Fibroblast of lung (primary cell): ENCODE results near the gene NT5C1B. TPM values are rescaled to one million over a fixed set of nuclear protein-coding genes. Genes with fewer than 3 reads are reported as not detected.

ENCODE experiments used
- DNase-seq, 2 donors: peaks; one replicate each; pipeline versions ENCODE4 v3.0.0 to v3.0.0-alpha.2; 2010; ENCODE audit warnings: low read depth in 2 of 2
- H2AFZ ChIP-seq: 2 replicates; pipeline ENCODE4 v1.5.1; 2012; ENCODE audit warnings: low read length, control low read depth, inconsistent platforms
- H3K27ac ChIP-seq: 2 replicates; pipeline ENCODE4 v1.5.1; 2011; ENCODE audit warnings: low read length, control low read depth; ENCODE audit not compliant: insufficient read depth
- H3K27me3 ChIP-seq: 2 replicates; pipeline ENCODE4 v1.5.1; 2011; ENCODE audit warnings: mild to moderate bottlenecking, low read length; ENCODE audit not compliant: control insufficient read depth, insufficient read depth
- H3K36me3 ChIP-seq: 2 replicates; pipeline ENCODE4 v1.5.1; 2011; ENCODE audit warnings: low read length; ENCODE audit not compliant: control insufficient read depth, insufficient read depth
- H3K4me1 ChIP-seq: 2 replicates; pipeline ENCODE4 v1.5.1; 2011; ENCODE audit warnings: low read length; ENCODE audit not compliant: control insufficient read depth, insufficient read depth; ENCODE audit errors: extremely low read depth
- H3K4me2 ChIP-seq: 2 replicates; pipeline ENCODE4 v1.5.1; 2011; ENCODE audit warnings: low read length, control low read depth; ENCODE audit not compliant: insufficient read depth; ENCODE audit errors: extremely low read depth
- H3K4me3 ChIP-seq, 4 experiments: fragments of 200-600 bp in 1 of 4; sonication (generic) in 1 of 4; replicated peaks in 1 of 4; 2 replicates each; pipeline ENCODE4 v1.5.1; 2011 to 2016; ENCODE audit warnings: low read length in 4 of 4, low read depth in 3 of 4, mild to moderate bottlenecking in 3 of 4, control low read depth in 2 of 4, inconsistent platforms in 1 of 4, mixed read lengths in 1 of 4; ENCODE audit not compliant: insufficient read depth in 1 of 4; ENCODE audit errors: control extremely low read depth in 1 of 4
- H3K79me2 ChIP-seq: 2 replicates; pipeline ENCODE4 v1.5.1; 2012; ENCODE audit warnings: mild to moderate bottlenecking, low read length, inconsistent platforms; ENCODE audit not compliant: control insufficient read depth, insufficient read depth
- H3K9ac ChIP-seq: 2 replicates; pipeline ENCODE4 v1.5.1; 2011; ENCODE audit warnings: mild to moderate bottlenecking, low read length, control low read depth; ENCODE audit not compliant: insufficient read depth
- H3K9me3 ChIP-seq: 2 replicates; pipeline ENCODE4 v1.5.1; 2012; ENCODE audit warnings: low read depth, low read length; ENCODE audit not compliant: control insufficient read depth, insufficient read depth
- H4K20me1 ChIP-seq: 2 replicates; pipeline ENCODE4 v1.5.1; 2011; ENCODE audit warnings: low read length; ENCODE audit not compliant: control insufficient read depth, insufficient read depth; ENCODE audit errors: extremely low read depth
- CTCF ChIP-seq, 2 donors: IDR thresholded peaks in 1 of 2; conservative IDR thresholded peaks in 1 of 2; 1 replicate in 1 of 2; 2 replicates in 1 of 2; pipeline ENCODE4 v1.5.1; 2011 to 2012; ENCODE audit warnings: low read length in 2 of 2, control low read depth in 1 of 2, inconsistent platforms in 1 of 2, low read depth in 1 of 2, mild to moderate bottlenecking in 1 of 2
- EZH2 ChIP-seq: IDR thresholded peaks from 2 replicates; pipeline ENCODE4 v1.5.1; 2012; ENCODE audit warnings: low read length, control low read depth, mild to moderate bottlenecking; ENCODE audit errors: missing control alignments
- polyA plus RNA-seq, 2 donors: library from polyadenylated mRNA; depleted of rRNA in 1 of 2; stranded (reverse) in 1 of 2; unstranded in 1 of 2; fragments of >200 nt; gene quantifications; 2 replicates each; pipeline ENCODE4 v1.2.1, GENCODE V29; 2011 to 2012; ENCODE audit warnings: missing spikeins in 1 of 2
- total RNA-seq: library from RNA; depleted of rRNA; stranded (reverse); fragments of >200 nt; gene quantifications from 2 replicates; pipeline ENCODE4 v1.2.1, GENCODE V29; 2014

The NT5C1B gene
- total and polyA plus RNA-seq, 2 donors (not counting 1 experiment from before 2014, with no cell fraction given), result not detected

DNA sequence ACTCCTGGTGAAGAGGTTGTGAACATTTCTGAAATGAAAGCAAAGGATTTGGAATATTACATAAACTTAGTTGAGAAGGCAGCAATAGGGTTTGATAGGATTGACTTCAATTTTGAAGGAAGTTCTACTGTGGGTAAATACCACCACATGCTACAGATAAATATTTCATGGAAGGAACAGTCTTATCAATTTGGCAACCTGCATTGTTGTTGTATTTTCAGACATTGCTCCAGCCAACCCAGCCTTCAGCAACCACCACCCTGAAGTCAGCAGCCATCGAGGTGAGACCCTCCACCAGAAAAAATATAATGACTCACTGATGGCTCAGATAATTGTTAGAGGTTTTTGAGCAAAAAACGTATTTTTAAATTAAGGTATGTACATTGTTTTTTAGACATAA is 38.9 kb downstream of the NT5C1B start:
- H3K4me3 ChIP-seq, result no peak overlapping the region
- H3K27ac ChIP-seq, result no peak overlapping the region
- H3K27me3 ChIP-seq, result no peaks in the 10 kb centered on the region
- no peaks in the 10 kb centered on the region for H3K79me2 ChIP-seq
- H2AFZ ChIP-seq, result no peak overlapping the region
- TF ChIP-seq CTCF (conservative IDR thresholded peaks at IDR 0.05 in 1 of 2, IDR thresholded peaks at IDR 0.05 in 1 of 2; ENCODE audit: low read depth in 1 of 2, low read length in 2 of 2), result no peak
- TF ChIP-seq EZH2, result no peak
- no peak overlapping the region for H3K9ac ChIP-seq
- no peaks in the 10 kb centered on the region for H4K20me1 ChIP-seq
- no peak for DNase-seq
- no peak overlapping the region for H3K4me2 ChIP-seq
- H3K4me1 ChIP-seq, result peaks cover 3% of the 10 kb centered on the region
- H3K9me3 ChIP-seq, result no peaks in the 10 kb centered on the region
- no peaks in the 10 kb centered on the region for H3K36me3 ChIP-seq

DNA sequence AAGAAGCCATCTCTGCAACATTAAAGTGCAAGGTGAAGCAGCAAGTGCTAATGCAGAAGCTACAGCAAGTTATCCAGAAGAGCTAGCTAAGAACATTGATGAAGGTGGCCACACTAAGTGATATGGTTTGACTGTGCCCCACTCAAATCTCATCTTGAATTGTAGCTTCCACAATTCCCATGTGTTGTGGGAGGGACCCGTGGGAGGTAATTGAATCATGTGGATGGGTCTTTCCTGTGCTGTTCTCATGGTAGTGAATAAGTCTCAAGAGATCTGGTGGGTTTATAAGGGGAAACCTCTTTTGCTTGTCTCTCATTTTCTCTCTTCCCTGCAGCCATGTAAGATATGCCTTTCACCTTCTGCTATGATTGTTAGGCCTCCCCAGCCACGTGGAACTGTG is 40.3 kb downstream of the NT5C1B start:
- H3K4me2 ChIP-seq, result no peak overlapping the region
- no peaks in the 10 kb centered on the region for H3K9me3 ChIP-seq
- H3K4me1 ChIP-seq, result peaks cover 3% of the 10 kb centered on the region
- no peaks in the 10 kb centered on the region for H3K27me3 ChIP-seq
- no peaks in the 10 kb centered on the region for H4K20me1 ChIP-seq
- no peak overlapping the region for H3K27ac ChIP-seq
- H3K9ac ChIP-seq, result no peak overlapping the region
- no peak overlapping the region for H2AFZ ChIP-seq
- TF ChIP-seq CTCF (conservative IDR thresholded peaks at IDR 0.05 in 1 of 2, IDR thresholded peaks at IDR 0.05 in 1 of 2; ENCODE audit: low read depth in 1 of 2, low read length in 2 of 2) (no peak), EZH2 (no peak)
- no peak overlapping the region for H3K4me3 ChIP-seq
- H3K36me3 ChIP-seq, result no peaks in the 10 kb centered on the region
- DNase-seq, result no peak
- no peaks in the 10 kb centered on the region for H3K79me2 ChIP-seq

DNA sequence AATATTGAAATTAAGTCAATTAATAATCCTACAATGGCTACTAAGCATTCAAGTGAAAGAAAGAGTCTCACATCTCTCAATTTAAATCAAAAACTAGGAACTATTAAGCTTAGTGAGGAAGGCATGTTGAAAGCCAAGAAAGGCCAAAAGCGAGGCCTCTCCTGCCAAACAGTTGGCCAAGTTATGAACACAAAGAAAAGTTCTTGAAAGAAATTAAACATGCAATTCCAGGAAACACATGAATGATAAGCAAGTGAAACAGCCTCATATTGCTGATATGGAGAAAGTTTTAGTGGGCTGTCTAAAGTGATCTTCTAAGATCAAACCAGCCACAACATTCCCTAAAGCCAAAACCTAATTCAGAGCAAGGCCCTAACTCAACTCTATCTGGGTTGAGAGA is 40.7 kb downstream of the NT5C1B start:
- no peak for DNase-seq
- Histone ChIP-seq H3K27ac (no peak overlapping the region), H2AFZ (no peak overlapping the region), H3K27me3 (no peaks in the 10 kb centered on the region), H3K4me3 (no peak overlapping the region), H3K79me2 (no peaks in the 10 kb centered on the region), H4K20me1 (no peaks in the 10 kb centered on the region), H3K4me1 (peaks cover 3% of the 10 kb centered on the region), H3K9me3 (no peaks in the 10 kb centered on the region), H3K4me2 (no peak overlapping the region), H3K9ac (no peak overlapping the region), H3K36me3 (no peaks in the 10 kb centered on the region)
- TF ChIP-seq CTCF (conservative IDR thresholded peaks at IDR 0.05 in 1 of 2, IDR thresholded peaks at IDR 0.05 in 1 of 2; ENCODE audit: low read depth in 1 of 2, low read length in 2 of 2) (no peak), EZH2 (no peak)
